Activated CD8-positive, alpha-beta T cell treated with anti-CD3 and anti-CD28 coated beads for 36 hours (primary cell): ENCODE measurements around the gene SSTR5. TPM values are rescaled to one million over a fixed set of nuclear protein-coding genes. Genes with fewer than 3 reads are reported as not detected.

ENCODE experiments used
- ATAC-seq: fragments of 200-7000 bp; cut with Tn5 transposase; one replicate; pipeline ENCODE4 v1.10.0; 2021; ENCODE audit warnings: mild to moderate bottlenecking, moderate library complexity
- CTCF ChIA-PET: fragments of 350-600 bp; sonication (Branson Sonifier 250); formaldehyde crosslinking; loops from one replicate; lab custom pipeline; 2021; ENCODE audit warnings: antibody characterized with exemption; lab: Charles Lee
- POLR2A ChIA-PET: fragments of 350-600 bp; sonication (Branson Sonifier 250); formaldehyde crosslinking; loops from one replicate; lab custom pipeline; 2021; ENCODE audit warnings: antibody characterized with exemption; lab: Charles Lee
- DNase-seq: peaks from one replicate; pipeline ENCODE4 v3.0.0-alpha.2; 2020
- H3K27ac Mint-ChIP-seq: one replicate; pipeline ENCODE4 v1.8.0; 2021; ENCODE audit warnings: mild to moderate bottlenecking, mixed read lengths
- H3K27me3 Mint-ChIP-seq: one replicate; pipeline ENCODE4 v1.8.0; 2021; ENCODE audit warnings: mixed read lengths
- H3K36me3 Mint-ChIP-seq: one replicate; pipeline ENCODE4 v1.8.0; 2021; ENCODE audit warnings: low read depth, mixed read lengths
- H3K4me1 Mint-ChIP-seq: one replicate; pipeline ENCODE4 v1.8.0; 2021; ENCODE audit warnings: low read depth, mixed read lengths
- H3K4me3 Mint-ChIP-seq: one replicate; pipeline ENCODE4 v1.8.0; 2021; ENCODE audit warnings: mild to moderate bottlenecking, moderate library complexity, mixed read lengths
- H3K9me3 Mint-ChIP-seq: one replicate; pipeline ENCODE4 v1.8.0; 2021; ENCODE audit warnings: mixed read lengths
- CTCF ChIP-seq: fragments of 200-600 bp; IDR thresholded peaks from one replicate; pipeline ENCODE4 v1.8.0; 2022; ENCODE audit warnings: antibody characterized with exemption, mild to moderate bottlenecking
- intact Hi-C: fragments of 100-400 bp; cut with micrococcal nuclease; formaldehyde crosslinking; loops from one replicate; pipeline ENCODE4 v1.10.0; 2022
- total RNA-seq, 2 experiments: library from RNA; stranded (reverse); gene quantifications; one replicate each; pipeline ENCODE4 v1.2.3, GENCODE V29; 2021

Gene SSTR5
- total RNA-seq, 2 experiments from 2014 or later = not detected

- H3K27ac Mint-ChIP-seq = no peak overlapping the region
- ChIA-PET POLR2A (no interaction called here), CTCF (no interaction called here)
- TF ChIP-seq CTCF = no peak
- no peaks in the 10 kb centered on the region for H3K36me3 Mint-ChIP-seq
- H3K27me3 Mint-ChIP-seq = no peaks in the 10 kb centered on the region
- no peaks in the 10 kb centered on the region for H3K4me1 Mint-ChIP-seq
- intact Hi-C loops = no loop called here
- H3K4me3 Mint-ChIP-seq = no peak overlapping the region
- H3K9me3 Mint-ChIP-seq = no peaks in the 10 kb centered on the region
- DNase-seq (no peak), ATAC-seq (no peak)
Observed at GRCh38 chr16:1129106-1129960, 56.8 kb downstream of the SSTR5 start.

GRCh38 chr16:1130382-1130781 lies 57.8 kb downstream of the SSTR5 start:
- Mint-ChIP-seq H3K36me3 (no peaks in the 10 kb centered on the region), H3K4me1 (no peaks in the 10 kb centered on the region), H3K27me3 (no peaks in the 10 kb centered on the region), H3K9me3 (no peaks in the 10 kb centered on the region), H3K4me3 (no peak overlapping the region), H3K27ac (no peak overlapping the region)
- ChIA-PET POLR2A (no interaction called here), CTCF (no interaction called here)
- DNase-seq (no peak), ATAC-seq (no peak)
- TF ChIP-seq CTCF = no peak
- intact Hi-C loops = no loop called here

Other genes starting within 250 kb of the SSTR5 start
- gene LMF1, start 101.8 kb upstream of the SSTR5 start, total RNA-seq = 1 to 10 TPM; 8.7 to 9.7 TPM
- 1 to 10 TPM; 1.6 to 2.1 TPM for gene SOX8, start 91.0 kb upstream of the SSTR5 start, total RNA-seq
- gene C1QTNF8, start 23.5 kb downstream of the SSTR5 start, total RNA-seq = not detected
- under 1 TPM; 0.27 to 0.34 TPM for gene CACNA1H, start 80.4 kb downstream of the SSTR5 start, total RNA-seq
- gene TPSG1, start 152.5 kb downstream of the SSTR5 start, total RNA-seq = not detected
- not detected for gene TPSB2, start 157.4 kb downstream of the SSTR5 start, total RNA-seq
- not detected for gene TPSAB1, start 168.0 kb downstream of the SSTR5 start, total RNA-seq
- gene TPSD1, start 183.3 kb downstream of the SSTR5 start, total RNA-seq = not detected
- gene UBE2I, start 236.9 kb downstream of the SSTR5 start, total RNA-seq = 100 to 1,000 TPM; 245 to 254 TPM